Measurements from ENCODE around the gene GTF2A1.

GRCh38 chr14:81235096-81235495 lies 14.3 kb upstream of the GTF2A1 start:
- TF ChIP-seq CTCF (IDR thresholded peaks at IDR 0.05) (no peak), POLR2A (IDR thresholded peaks at IDR 0.05) (no peak)
